KBM-7 (cell line): ENCODE measurements around the gene BCAS1.
A peak's percentile ranks its signal among the peaks of the same experiment; 100 is the strongest.
"Not testable (repeated sequence)": the region's sequence is repeated elsewhere in the genome, so short reads cannot be mapped to it uniquely, and the experiment has no call there.

Experiments used
- DNase-seq: peaks from one replicate; pipeline ENCODE4 v3.0.0-alpha.2; 2015
- in situ Hi-C: fragments of 300-500 bp; cut with MboI; formaldehyde crosslinking; loops from 2 replicates; pipeline ENCODE4 v1.14.3; 2020; ENCODE audit warnings: low sequenced_read_pairs, low pct_unique_long_range_greater_than_20kb, mixed read lengths

Gene BCAS1

DNA sequence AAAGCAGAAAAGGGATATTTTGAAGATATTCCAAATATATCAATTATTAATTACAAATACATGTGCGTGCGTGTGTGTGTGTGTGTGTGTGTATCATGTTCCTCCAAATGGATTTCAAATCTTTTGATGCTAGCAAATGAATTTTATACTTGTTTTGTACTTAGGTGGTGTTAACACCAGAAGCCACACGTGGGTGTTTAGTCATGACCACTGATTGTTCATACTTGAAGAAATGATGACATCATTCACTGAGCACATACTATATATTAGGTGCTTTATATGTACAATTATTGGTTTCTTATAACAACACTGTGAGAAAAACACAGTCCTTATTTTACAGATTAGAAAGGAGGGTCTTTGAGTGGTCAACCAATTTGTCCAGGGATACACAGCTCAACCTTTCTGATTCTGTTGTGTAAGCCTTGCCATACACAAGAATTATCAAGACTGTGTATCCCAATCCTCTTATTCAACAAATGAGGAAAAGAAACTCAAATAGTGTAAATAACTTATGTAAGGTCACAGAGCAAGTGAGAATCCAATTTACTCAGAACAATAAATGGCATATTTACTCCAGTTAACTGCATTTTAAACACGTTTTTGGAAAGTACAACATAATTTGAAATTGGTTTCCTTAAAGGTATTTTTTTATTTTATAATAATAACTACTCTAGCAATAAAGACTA lies 88.5 kb downstream of the BCAS1 start:
- in situ Hi-C loops: no loop called here
- DNase-seq: no peak

DNA sequence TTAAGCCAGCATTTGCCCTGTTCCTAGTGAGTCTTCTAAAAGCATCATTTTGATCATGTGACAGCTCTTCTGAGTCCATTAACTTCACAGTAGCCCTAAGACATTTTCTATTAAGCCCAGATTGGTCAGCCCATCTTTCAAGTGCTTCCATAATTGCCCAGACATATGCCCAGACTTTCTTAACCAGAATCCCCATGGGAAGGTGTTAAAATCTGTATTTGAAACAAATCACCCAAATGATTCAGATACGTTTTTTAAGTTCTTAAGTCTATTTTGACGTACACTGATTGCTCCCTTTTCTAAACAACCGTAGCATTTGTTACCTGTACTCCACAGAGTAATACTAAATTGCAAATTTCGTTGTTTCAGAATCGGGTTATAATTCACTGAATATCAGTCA lies 89.3 kb downstream of the BCAS1 start:
- DNase-seq: no peak
- in situ Hi-C loops: no loop called here

DNA sequence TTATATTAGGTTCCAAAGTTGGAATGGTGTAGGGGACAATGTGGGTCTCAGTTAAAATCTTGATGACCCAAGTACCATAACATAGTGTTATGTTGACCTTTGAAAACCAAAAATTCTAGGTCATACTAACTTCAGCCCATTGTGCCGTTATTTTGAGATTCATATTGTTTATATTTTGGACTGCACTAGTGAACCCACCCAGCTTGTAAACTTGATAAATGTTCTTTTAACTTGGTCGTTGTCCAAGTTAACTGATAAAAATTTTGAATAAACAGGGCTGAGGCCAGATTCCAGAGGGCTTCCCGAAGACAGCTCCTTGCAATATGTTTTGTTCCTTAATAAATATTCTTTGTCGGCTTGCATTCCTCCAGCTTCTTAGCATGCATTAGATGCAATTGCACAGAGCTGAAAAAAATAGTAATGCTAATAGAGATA lies 90.3 kb downstream of the BCAS1 start:
- in situ Hi-C loops: no loop called here
- no peak for DNase-seq

DNA sequence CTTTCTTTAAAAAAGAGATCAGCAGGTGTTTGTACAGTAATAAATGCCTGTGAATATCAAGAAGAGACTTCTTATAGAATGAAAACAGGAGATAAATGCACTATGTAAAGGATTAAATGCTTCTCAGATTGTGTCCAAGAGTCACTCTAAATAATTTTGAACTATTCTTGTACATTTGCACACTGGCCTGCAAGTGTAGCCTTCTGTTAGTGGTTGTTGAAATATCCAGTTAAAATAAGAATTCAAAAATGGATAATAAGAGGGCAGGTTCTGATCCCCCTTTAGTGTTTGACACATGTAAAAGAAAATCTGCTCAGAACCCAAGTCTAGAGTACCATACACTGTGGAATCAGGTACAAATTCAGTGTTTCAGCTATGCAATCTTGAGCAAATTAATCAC lies 91.9 kb downstream of the BCAS1 start:
- in situ Hi-C loops: no loop called here
- no peak for DNase-seq

DNA sequence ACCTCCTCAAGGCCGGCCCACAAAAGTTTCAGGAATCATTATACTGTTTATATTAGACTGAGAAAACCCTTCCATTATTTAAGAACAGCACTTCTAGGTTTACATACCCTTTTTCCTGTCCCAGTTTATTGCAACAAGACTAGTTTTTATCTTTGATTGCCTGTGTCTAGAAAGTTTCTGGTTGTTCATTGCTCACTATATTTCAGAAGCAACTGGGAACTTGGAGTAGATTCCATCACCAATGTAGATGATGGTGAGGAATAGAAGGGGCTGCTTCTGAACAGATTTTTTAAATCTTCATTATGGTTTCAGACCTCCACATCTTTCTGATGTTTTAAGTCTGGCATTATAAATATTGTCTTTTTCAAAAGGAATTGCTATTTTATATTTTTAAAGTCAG lies 93.0 kb downstream of the BCAS1 start:
- no peak for DNase-seq
- in situ Hi-C loops: no loop called here

GRCh38 chr20:53975761-53976160 lies 94.6 kb downstream of the BCAS1 start:
- no peak for DNase-seq
- in situ Hi-C loops: no loop called here

- in situ Hi-C loops: loop anchor here (25.0 kb wide), 1 partner anchor 563 kb away; no protein-coding TSS in a partner anchor
- DNase-seq: no peak
Observed at GRCh38 chr20:53974785-53975555, 95.4 kb downstream of the BCAS1 start.

DNA sequence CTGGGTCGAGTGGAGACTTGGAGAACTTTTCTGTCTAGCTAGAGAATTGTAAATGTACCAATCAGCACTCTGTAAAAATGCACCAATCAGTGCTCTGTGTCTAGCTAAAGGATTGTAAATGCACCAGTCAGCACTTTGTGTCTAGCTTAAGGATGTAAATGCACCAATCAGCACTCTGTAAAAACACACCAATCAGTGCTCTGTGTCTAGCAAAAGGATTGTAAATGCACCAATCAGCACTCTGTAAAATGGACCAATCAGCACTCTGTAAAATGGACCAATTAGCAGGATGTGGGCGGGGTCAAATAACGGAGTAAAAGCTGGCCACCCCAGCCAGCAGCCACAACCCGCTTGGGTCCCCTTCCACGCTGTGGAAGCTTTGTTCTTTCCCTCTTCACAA lies 96.5 kb downstream of the BCAS1 start:
- not testable (repeated sequence) for DNase-seq
- in situ Hi-C loops: loop anchor here (25.0 kb wide), 1 partner anchor 562 kb away; no protein-coding TSS in a partner anchor

- in situ Hi-C loops: loop anchor here (25.0 kb wide), 1 partner anchor 560 kb away; no protein-coding TSS in a partner anchor
- DNase-seq: no peak
Observed at GRCh38 chr20:53972179-53972578, 98.2 kb downstream of the BCAS1 start.

- no peak for DNase-seq
- in situ Hi-C loops: loop anchor here (25.0 kb wide), 1 partner anchor 559 kb away; no protein-coding TSS in a partner anchor
Observed at GRCh38 chr20:53971096-53971683, 99.2 kb downstream of the BCAS1 start.

- in situ Hi-C loops: loop anchor here (25.0 kb wide), 1 partner anchor 558 kb away; no protein-coding TSS in a partner anchor
- DNase-seq: no peak
Observed at GRCh38 chr20:53970232-53970631, 100.2 kb downstream of the BCAS1 start.

DNA sequence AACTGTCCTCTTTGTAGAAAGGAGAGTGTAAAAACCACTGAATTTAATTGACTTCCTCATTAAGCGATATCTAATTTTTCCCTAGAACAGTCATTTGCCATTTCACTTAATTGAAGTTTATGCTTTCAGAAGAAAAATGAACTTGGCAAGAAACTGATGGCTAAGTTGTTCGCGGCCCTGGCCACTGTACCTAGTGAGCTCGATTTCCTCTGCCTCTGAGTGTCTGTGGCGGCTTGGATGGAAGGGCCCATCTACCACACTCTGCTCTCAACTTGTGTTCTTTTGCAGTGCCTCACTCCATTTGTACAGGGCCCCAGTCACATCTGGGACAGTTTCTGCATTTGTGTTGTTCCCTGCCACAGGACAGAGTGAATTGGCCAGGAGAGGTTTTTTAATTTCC lies 102.9 kb downstream of the BCAS1 start:
- peak; percentile 9 for DNase-seq
- in situ Hi-C loops: loop anchor here (25.0 kb wide), 1 partner anchor 555 kb away; no protein-coding TSS in a partner anchor

- DNase-seq: no peak
- in situ Hi-C loops: loop anchor here (25.0 kb wide), 1 partner anchor 555 kb away; no protein-coding TSS in a partner anchor
Observed at GRCh38 chr20:53966774-53967398, 103.5 kb downstream of the BCAS1 start.

DNA sequence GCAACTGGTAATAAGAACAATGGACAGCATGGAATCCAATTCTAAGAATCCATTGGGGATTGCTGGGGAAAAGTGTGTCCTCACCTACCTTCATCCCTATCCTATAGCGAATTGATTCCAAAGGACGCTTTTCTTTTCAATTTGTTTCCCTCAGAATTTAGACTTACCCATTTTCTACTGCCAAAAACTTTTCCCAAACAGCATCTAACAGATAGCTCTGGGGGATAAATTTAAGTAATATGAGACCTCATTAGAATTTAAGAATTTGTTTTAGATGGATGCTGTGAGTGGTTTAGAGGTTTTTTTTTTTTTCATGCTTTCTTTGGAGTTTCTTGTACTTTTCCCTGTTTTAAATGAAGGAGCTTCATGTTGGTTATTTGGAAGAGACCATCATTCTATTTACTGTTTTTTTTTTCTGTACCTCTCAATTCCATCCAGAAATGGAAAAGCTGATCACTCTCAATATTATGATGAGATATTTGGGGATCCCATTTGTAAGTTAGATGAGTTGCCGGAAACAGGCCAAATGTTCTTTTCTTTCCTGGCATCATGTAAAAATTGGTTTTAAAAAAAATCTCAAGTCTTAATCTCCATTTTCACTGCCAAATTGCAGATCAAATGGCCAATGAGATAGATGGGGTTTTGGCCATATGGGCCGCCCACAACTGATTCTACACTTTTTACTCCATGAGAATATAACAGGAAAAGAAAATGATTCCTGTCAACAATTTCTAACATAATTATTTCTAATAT lies 105.7 kb downstream of the BCAS1 start:
- in situ Hi-C loops: loop anchor here (25.0 kb wide), 1 partner anchor 552 kb away; no protein-coding TSS in a partner anchor
- DNase-seq: no peak

- no peak for DNase-seq
- in situ Hi-C loops: loop anchor here (25.0 kb wide), 1 partner anchor 552 kb away; no protein-coding TSS in a partner anchor
Observed at GRCh38 chr20:53964067-53964466, 106.3 kb downstream of the BCAS1 start.

DNA sequence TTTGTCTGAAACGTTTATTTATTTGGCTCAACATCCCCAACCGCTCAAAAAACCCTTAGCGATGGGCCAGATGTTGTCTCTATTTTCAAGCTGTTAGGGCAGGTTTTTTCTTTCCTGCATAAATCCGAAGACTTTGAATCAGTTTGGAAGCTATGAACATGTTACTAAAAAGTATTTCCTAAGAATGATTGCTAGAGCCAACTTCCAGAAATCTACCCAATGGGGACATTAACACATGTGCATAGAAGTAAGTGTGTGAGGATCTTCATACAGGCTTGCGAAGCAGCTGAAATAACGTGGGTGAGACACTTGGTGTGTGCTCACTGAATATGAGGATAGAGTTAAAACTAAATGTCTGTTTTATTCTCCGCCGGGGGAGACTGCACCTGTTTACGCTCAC lies 106.8 kb downstream of the BCAS1 start:
- in situ Hi-C loops: loop anchor here (25.0 kb wide), 1 partner anchor 551 kb away; no protein-coding TSS in a partner anchor

DNA sequence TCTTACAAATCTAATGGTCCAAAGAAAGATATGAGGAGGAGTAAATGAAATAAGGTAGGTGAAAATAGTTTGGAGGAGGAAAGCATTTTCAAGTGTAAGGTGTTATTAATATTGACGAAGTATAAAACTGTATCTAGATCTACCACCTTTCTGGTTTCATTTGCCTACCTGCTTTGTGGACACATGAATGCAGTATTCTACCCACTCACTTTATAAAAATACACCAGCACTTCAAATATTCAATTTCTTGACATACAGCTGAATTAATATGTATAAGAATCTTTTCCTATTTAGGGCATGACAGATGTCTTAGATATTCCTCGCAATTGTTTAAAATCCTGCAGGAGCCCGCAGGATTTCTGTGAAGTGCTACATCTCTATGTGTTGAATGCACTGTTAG lies 108.0 kb downstream of the BCAS1 start:
- no peak for DNase-seq
- in situ Hi-C loops: loop anchor here (25.0 kb wide), 1 partner anchor 550 kb away; no protein-coding TSS in a partner anchor

More for the DNA sequence above, 106.8 kb downstream of the BCAS1 start:
- DNase-seq: no peak

DNA sequence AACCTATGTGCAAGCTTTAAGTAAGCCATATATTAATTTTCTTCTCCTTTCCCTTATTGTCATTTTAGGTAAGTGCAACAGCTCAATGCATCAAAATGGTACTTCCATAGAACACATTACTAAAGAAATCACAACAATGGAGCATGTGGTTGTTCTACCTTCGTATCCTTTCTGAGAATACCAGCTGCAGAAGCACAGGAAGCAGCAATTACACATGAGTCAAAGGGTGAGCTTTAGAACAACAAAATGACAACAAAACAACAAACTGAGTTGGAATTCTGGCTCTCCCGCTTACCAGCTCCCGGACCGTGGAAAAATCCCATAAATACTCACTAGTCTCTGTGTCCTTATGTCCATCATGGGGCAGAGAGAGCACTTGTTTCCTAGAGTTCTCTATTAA lies 108.9 kb downstream of the BCAS1 start:
- no peak for DNase-seq
- in situ Hi-C loops: loop anchor here (25.0 kb wide), 1 partner anchor 549 kb away; no protein-coding TSS in a partner anchor
